Keratinocyte (primary cell): ENCODE results near the gene CHSY1.

Experiments used
- EZH2 ChIP-seq: IDR thresholded peaks from one replicate; pipeline ENCODE4 v1.6.1; 2012; ENCODE audit warnings: inconsistent platforms, mild to moderate bottlenecking, low read length, moderate library complexity
- TF ChIP-seq, protein P1 (sequence below), 3 experiments: IDR thresholded peaks in 1 of 3; conservative IDR thresholded peaks in 1 of 3; optimal IDR thresholded peaks in 1 of 3; 2 replicates in 2 of 3; 3 replicates in 1 of 3; pipeline versions ENCODE3 to v1.5.1; 2011; ENCODE audit warnings: low read length in 3 of 3, mild to moderate bottlenecking in 3 of 3, moderate library complexity in 2 of 3, control low read depth in 1 of 3, inconsistent platforms in 1 of 3; ENCODE audit not compliant: insufficient read depth in 2 of 3; ENCODE audit errors: extremely low read depth in 1 of 3

DNA sequence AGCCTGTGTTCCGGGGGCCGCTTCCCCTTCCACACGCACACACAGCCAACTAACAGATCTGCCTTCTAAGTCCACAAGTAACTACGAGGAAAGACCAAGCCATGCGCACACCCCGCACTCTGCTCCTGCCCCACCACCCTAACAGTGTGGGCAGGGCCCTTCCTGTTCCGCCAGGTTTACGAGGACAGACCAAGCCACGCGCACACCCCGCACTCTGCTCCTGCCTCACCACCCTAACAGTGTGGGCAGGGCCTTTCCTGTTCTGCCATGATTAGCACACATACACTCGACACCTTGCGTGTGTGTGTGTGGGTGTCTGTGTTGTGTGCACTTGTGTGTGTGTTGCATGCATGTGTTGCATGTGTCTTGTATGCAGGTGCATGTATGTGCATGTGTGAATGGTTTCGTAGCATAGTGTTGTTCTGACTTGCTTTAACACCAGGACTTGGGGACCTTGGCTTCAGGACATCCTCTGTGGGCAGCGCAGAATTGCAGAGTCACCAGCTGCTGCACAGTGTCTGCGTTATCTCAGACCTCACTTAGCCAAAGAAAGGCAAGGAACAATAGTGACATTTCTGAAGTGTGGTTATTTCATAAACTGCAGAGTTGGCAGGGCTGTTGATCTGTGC lies 114.4 kb downstream of the CHSY1 start:
- TF ChIP-seq EZH2 = no peak
- TF ChIP-seq, protein P1, sequence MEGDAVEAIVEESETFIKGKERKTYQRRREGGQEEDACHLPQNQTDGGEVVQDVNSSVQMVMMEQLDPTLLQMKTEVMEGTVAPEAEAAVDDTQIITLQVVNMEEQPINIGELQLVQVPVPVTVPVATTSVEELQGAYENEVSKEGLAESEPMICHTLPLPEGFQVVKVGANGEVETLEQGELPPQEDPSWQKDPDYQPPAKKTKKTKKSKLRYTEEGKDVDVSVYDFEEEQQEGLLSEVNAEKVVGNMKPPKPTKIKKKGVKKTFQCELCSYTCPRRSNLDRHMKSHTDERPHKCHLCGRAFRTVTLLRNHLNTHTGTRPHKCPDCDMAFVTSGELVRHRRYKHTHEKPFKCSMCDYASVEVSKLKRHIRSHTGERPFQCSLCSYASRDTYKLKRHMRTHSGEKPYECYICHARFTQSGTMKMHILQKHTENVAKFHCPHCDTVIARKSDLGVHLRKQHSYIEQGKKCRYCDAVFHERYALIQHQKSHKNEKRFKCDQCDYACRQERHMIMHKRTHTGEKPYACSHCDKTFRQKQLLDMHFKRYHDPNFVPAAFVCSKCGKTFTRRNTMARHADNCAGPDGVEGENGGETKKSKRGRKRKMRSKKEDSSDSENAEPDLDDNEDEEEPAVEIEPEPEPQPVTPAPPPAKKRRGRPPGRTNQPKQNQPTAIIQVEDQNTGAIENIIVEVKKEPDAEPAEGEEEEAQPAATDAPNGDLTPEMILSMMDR (optimal IDR thresholded peaks at IDR 0.05 in 1 of 3, IDR thresholded peaks at IDR 0.05 in 1 of 3, conservative IDR thresholded peaks at IDR 0.05 in 1 of 3; ENCODE audit: extremely low read depth in 1 of 3, insufficient read depth in 2 of 3, low read length in 3 of 3) = no peak
